HG02943 (cell line): Measurements from ENCODE around the gene ADAMTS14.
"Not testable (repeated sequence)": the region's sequence is repeated elsewhere in the genome, so short reads cannot be mapped to it uniquely, and the experiment has no call there.

Source experiments
- ATAC-seq: cut with Tn5 transposase; IDR thresholded peaks from one replicate; pipeline ENCODE4 v1.9.1; 2021; ENCODE audit warnings: mild to moderate bottlenecking, low read depth, moderate library complexity; ENCODE audit not compliant: unreplicated experiment

Gene ADAMTS14

GRCh38 chr10:70672165-70673042 lies at the start of gene ADAMTS14:
Gene ADAMTS14, plus strand, starts transcription at chr10:70672506. Its CDS starts 297 bp downstream, at chr10:70672803.
- no peak for ATAC-seq

- ATAC-seq: no peak
Observed at GRCh38 chr10:70622541-70622940, 49.8 kb upstream of the ADAMTS14 start.

GRCh38 chr10:70622981-70623844 lies 49.1 kb upstream of the ADAMTS14 start:
- ATAC-seq: no peak

- ATAC-seq: no peak
Observed at GRCh38 chr10:70626056-70626455, 46.2 kb upstream of the ADAMTS14 start.

- ATAC-seq: no peak
Observed at GRCh38 chr10:70629338-70629737, 43.0 kb upstream of the ADAMTS14 start.

- not testable (repeated sequence) for ATAC-seq
Observed at GRCh38 chr10:70631735-70632134, 40.6 kb upstream of the ADAMTS14 start.

GRCh38 chr10:70634011-70634410 lies 38.3 kb upstream of the ADAMTS14 start:
- ATAC-seq: no peak

- ATAC-seq: not testable (repeated sequence)
Observed at GRCh38 chr10:70634515-70634914, 37.8 kb upstream of the ADAMTS14 start.

GRCh38 chr10:70639640-70640383 lies 32.5 kb upstream of the ADAMTS14 start:
- not testable (repeated sequence) for ATAC-seq

- ATAC-seq: not testable (repeated sequence)
Observed at GRCh38 chr10:70643272-70643671, 29.0 kb upstream of the ADAMTS14 start.

- not testable (repeated sequence) for ATAC-seq
Observed at GRCh38 chr10:70644959-70645358, 27.3 kb upstream of the ADAMTS14 start.

- no peak for ATAC-seq
Observed at GRCh38 chr10:70647086-70647485, 25.2 kb upstream of the ADAMTS14 start.

- no peak for ATAC-seq
Observed at GRCh38 chr10:70648427-70648826, 23.9 kb upstream of the ADAMTS14 start.

- ATAC-seq: no peak
Observed at GRCh38 chr10:70649526-70649925, 22.8 kb upstream of the ADAMTS14 start.

GRCh38 chr10:70650104-70650503 lies 22.2 kb upstream of the ADAMTS14 start:
- no peak for ATAC-seq

GRCh38 chr10:70650718-70651117 lies 21.6 kb upstream of the ADAMTS14 start:
- ATAC-seq: no peak

GRCh38 chr10:70651661-70652060 lies 20.6 kb upstream of the ADAMTS14 start:
- no peak for ATAC-seq

GRCh38 chr10:70652761-70653657 lies 19.3 kb upstream of the ADAMTS14 start:
- ATAC-seq: no peak

- no peak for ATAC-seq
Observed at GRCh38 chr10:70655316-70655715, 17.0 kb upstream of the ADAMTS14 start.

- ATAC-seq: no peak
Observed at GRCh38 chr10:70656489-70656888, 15.8 kb upstream of the ADAMTS14 start.
